Upper lobe of right lung (tissue), 1 donor: ENCODE measurements around the gene FILIP1. TPM values are rescaled to one million over a fixed set of nuclear protein-coding genes. Genes with fewer than 3 reads are reported as not detected.

Experiments
- ATAC-seq: fragments of 200-7000 bp; cut with Tn5 transposase; one replicate; pipeline ENCODE4 v1.9.1; 2020; ENCODE audit warnings: mild to moderate bottlenecking, moderate library complexity
- DNase-seq: peaks from one replicate; pipeline ENCODE4 v3.0.0-alpha.2; 2020
- H3K27ac ChIP-seq: fragments of 200-600 bp; one replicate; pipeline ENCODE4 v1.8.0; 2022
- H3K27me3 ChIP-seq: fragments of 200-600 bp; one replicate; pipeline ENCODE4 v1.8.0; 2022; ENCODE audit warnings: mild to moderate bottlenecking
- H3K36me3 ChIP-seq: fragments of 200-600 bp; one replicate; pipeline ENCODE4 v1.8.0; 2022
- H3K4me1 ChIP-seq: fragments of 200-600 bp; one replicate; pipeline ENCODE4 v1.8.0; 2022
- H3K4me3 ChIP-seq: fragments of 200-600 bp; one replicate; pipeline ENCODE4 v1.8.0; 2022; ENCODE audit warnings: mild to moderate bottlenecking
- H3K9me3 ChIP-seq: fragments of 200-600 bp; one replicate; pipeline ENCODE4 v1.8.0; 2022
- intact Hi-C: fragments of 100-400 bp; cut with DNase I; formaldehyde crosslinking; loops from one replicate; pipeline ENCODE4 v1.11.0; 2022
- total RNA-seq: library from RNA; stranded (reverse); fragmentation: NEBNext Ultra II Directional; extraction: Animal tissue kit (Norgen Biotek cat#: 25700); gene quantifications from one replicate; pipeline ENCODE4 v1.2.1, GENCODE V29; 2021
- TF ChIP-seq, protein P1 (sequence below): fragments of 200-600 bp; IDR thresholded peaks from one replicate; pipeline ENCODE4 v1.8.0; 2022; ENCODE audit warnings: antibody characterized with exemption
- donor health status: DM: no; HTN: yes; CAD: no; lungs with severe emphysema.

FILIP1 gene
- total RNA-seq, 1 donor from 2014 or later, result 21.6 TPM

DNA sequence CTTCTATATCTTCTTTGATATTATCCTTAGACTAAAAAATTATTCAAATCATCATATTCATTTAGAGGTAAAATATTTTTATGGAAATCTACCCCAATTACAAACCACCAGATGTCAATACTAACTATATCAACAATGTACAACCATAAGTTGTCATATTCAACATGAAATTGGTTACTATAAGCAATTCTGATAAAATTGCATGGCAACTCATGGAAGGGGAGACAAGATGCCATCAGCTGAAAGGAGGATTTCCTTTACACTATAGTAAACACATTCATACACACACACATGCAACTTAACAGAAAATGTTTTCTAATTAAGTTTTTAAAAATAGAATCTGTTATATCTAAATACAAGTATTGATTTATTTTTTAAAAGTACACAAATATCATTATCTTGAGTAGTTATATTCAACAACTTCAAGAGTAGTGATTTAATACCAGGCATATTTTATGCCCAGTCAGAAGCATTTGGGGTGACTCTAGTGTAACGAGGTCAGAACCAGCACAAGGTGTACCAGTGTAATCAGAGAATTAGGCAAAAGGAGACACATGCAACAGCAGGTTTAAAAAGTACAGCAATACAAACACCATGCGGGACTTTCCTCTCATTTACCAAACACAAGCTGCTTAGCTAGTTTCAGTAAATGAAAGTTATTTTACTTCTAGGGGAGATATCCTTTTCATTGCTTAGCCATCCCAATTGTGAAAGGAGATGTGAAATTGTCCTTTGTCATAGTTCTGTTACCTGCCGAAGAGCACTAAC, 1.0 kb downstream of the FILIP1 start:
- Histone ChIP-seq H3K9me3 (no peaks in the 10 kb centered on the region), H3K4me3 (peak overlapping the region; percentile 53), H3K27ac (peak overlapping the region; percentile 75), H3K36me3 (no peaks in the 10 kb centered on the region), H3K27me3 (no peaks in the 10 kb centered on the region), H3K4me1 (peaks cover 10% of the 10 kb centered on the region)
- DNase-seq (no peak), ATAC-seq (peak; percentile 88)
- TF ChIP-seq, protein P1, sequence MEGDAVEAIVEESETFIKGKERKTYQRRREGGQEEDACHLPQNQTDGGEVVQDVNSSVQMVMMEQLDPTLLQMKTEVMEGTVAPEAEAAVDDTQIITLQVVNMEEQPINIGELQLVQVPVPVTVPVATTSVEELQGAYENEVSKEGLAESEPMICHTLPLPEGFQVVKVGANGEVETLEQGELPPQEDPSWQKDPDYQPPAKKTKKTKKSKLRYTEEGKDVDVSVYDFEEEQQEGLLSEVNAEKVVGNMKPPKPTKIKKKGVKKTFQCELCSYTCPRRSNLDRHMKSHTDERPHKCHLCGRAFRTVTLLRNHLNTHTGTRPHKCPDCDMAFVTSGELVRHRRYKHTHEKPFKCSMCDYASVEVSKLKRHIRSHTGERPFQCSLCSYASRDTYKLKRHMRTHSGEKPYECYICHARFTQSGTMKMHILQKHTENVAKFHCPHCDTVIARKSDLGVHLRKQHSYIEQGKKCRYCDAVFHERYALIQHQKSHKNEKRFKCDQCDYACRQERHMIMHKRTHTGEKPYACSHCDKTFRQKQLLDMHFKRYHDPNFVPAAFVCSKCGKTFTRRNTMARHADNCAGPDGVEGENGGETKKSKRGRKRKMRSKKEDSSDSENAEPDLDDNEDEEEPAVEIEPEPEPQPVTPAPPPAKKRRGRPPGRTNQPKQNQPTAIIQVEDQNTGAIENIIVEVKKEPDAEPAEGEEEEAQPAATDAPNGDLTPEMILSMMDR, result no peak
- intact Hi-C loops, result no loop called here

DNA sequence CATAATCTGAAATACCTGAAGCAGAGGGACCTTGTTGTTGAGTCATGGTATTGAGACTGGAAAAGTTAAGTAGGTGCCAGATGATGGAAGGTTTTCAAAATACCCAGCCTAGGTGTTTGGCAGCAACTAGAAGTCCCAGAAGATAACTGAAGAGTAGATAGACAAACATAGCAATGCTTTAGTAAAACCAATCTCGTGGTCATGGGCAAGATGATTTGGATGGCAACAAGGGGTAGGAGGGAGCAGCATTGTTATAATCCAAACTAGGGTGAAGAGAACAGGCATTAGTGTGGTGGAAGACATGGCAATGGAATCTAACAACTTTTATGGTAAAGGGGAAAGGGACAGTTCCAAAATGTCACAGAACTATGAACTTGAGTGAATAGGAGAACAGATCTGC, 2.3 kb downstream of the FILIP1 start:
- Histone ChIP-seq H3K36me3 (no peaks in the 10 kb centered on the region), H3K9me3 (no peaks in the 10 kb centered on the region), H3K4me3 (peak overlapping the region; percentile 53), H3K27ac (peak overlapping the region; percentile 67), H3K4me1 (peaks cover 14% of the 10 kb centered on the region), H3K27me3 (no peaks in the 10 kb centered on the region)
- ATAC-seq (no peak), DNase-seq (no peak)
- intact Hi-C loops, result no loop called here
- TF ChIP-seq, protein P1, result no peak

DNA sequence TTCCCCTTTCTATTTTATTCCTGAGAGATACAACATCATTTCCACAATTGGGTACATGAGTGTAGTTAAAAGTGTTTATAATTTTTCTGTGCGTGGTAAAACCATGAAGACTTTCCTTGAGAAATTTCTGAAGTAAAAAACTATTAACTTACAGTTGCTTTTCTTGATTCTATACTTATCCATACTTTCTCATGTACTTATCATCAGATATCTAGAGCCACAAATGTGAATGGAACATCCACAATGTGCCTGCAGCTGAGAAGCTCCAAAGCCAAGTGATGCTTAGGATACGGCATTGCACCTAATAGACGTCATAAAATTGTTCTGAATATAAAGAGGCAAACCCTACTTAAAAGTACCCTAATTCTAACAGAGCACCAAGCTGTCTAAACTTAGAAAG, 2.9 kb downstream of the FILIP1 start:
- ATAC-seq, result no peak

DNA sequence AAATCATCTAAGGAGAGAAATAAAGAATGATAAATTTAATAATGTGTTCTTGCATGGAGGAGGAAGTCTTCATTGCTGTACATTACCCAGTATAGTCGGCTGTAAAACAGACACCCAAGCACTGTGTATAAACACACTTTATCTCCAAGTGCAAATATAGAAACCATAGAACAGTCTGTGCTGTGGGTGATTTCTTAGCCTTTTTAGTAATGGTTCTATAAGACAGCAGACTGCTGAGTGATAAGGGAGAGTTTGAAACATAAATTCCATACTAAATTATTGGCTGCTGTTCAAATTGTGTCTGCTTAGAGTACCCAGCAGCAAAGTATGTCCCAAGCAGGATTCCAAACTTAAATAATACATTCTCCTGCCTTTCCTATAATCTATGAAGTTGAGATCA, 4.6 kb downstream of the FILIP1 start:
- H3K36me3 ChIP-seq, result no peaks in the 10 kb centered on the region
- TF ChIP-seq, protein P1, result no peak
- no peaks in the 10 kb centered on the region for H3K9me3 ChIP-seq
- no peak for ATAC-seq
- DNase-seq, result no peak
- peak overlapping the region; percentile 67 for H3K27ac ChIP-seq
- H3K4me1 ChIP-seq, result peaks cover 8% of the 10 kb centered on the region
- H3K27me3 ChIP-seq, result no peaks in the 10 kb centered on the region
- intact Hi-C loops, result no loop called here
- peak overlapping the region; percentile 53 for H3K4me3 ChIP-seq

More for the DNA sequence above, 2.9 kb downstream of the FILIP1 start:
- Histone ChIP-seq H3K4me1 (peaks cover 12% of the 10 kb centered on the region), H3K36me3 (no peaks in the 10 kb centered on the region), H3K4me3 (peak overlapping the region; percentile 53), H3K27ac (peak overlapping the region; percentile 67), H3K27me3 (no peaks in the 10 kb centered on the region), H3K9me3 (no peaks in the 10 kb centered on the region)
- no peak for DNase-seq
- intact Hi-C loops, result no loop called here
- TF ChIP-seq, protein P1, result no peak

DNA sequence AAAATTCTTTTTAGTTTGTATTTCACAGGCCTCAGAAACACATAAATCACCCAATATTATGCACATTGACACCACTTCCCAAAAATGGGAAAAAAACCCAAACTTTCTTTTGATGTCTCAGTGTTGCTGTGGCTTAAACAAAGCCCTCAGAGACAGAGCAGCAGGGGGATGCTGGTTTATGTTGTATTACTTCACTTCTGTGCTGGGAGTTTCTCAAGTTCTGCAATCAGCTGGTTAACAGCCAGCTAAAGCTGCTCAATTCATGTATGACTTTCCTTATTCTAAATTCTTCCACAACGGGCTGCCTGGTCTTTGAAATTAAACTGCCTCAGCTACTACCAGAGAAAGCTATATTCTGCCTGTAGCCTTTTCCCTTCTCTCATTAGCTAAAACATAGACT, 5.6 kb downstream of the FILIP1 start:
- TF ChIP-seq, protein P1, result no peak
- Histone ChIP-seq H3K36me3 (no peaks in the 10 kb centered on the region), H3K4me1 (peaks cover 10% of the 10 kb centered on the region), H3K4me3 (peak overlapping the region; percentile 53), H3K27me3 (no peaks in the 10 kb centered on the region), H3K9me3 (no peaks in the 10 kb centered on the region), H3K27ac (peak overlapping the region; percentile 67)
- no peak for DNase-seq
- intact Hi-C loops, result no loop called here
- peak; percentile 37 for ATAC-seq
